GM11168 (cell line): ENCODE measurements around the gene EXOSC2.

ENCODE experiments used
- in situ Hi-C: fragments of 300-500 bp; cut with MboI; formaldehyde crosslinking; loops from one replicate; pipeline ENCODE4 v1.12.0; 2022; ENCODE audit warnings: low sequenced_read_pairs; ENCODE audit not compliant: unreplicated experiment

Gene EXOSC2

GRCh38 chr9:130689937-130690700 is 3.5 kb upstream of the EXOSC2 start:
- in situ Hi-C loops = loop anchor here (10.0 kb wide), 1 partner anchor 215 kb away; no protein-coding TSS in a partner anchor

DNA sequence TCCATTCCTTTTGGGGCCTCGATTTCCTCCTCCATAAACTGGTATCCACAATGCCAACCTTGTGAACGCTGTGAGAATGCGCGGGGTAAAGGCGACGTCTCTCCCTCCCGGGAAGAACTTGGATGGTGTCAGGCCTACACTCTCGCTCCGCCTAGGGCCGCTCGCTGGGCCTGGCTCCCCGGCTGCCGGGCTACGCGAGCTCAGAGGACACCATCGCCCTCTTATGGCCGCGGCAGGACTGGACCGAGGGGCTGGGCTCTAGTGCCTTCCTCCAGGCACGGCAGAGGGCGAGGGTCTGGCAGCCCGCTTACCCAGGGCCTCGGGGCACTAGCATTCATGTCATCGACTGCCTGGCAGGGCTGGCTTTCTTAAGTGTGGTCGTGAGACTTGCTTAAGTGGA is 1.3 kb upstream of the EXOSC2 start:
- in situ Hi-C loops = no loop called here

DNA sequence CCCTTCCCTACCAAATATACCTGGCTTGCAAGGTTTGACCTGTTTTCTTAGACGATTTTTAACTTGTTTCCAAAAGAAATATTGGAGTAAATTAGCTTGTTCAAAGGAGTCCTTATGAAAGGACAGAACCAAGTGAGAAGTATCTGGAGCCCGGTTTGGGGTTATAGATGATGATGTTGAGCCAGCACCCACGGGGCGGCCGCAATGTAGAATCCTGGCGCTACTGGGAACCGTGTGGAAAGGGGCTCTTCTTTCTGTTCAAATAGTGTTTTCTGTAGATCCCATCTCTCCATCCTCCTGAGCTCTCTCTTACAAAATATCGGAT is 517 bp upstream of the EXOSC2 start:
- in situ Hi-C loops = no loop called here

- in situ Hi-C loops = no loop called here
These were observed 625 bp downstream of the EXOSC2 start for GRCh38 chr9:130694205-130694604.

DNA sequence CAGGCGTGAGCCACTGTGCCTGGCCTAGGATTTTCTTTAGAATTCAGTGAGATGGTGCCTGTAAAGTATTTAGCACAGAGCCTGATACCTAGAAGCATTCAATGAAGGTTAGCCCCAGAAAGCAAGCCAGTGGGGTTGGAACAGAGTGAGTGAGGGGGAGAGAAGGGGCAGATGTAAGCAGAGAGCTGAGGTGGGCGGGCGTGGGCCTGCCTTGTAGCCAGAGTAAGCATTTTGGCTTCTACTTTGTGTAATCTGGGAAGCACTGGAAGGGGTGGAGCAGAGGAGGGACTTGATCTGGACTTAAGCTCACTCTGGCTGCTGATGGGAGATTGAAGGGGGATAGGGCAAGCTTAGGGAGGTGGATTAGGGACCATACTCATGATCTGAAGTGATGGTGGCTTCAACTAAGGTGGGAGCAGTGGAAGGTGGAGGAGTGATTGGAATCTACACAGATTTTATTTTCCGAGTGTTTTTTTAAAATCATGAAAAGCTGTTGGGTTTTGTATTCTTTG is 2.6 kb downstream of the EXOSC2 start:
- in situ Hi-C loops = no loop called here

GRCh38 chr9:130696996-130697395 is 3.4 kb downstream of the EXOSC2 start:
- in situ Hi-C loops = no loop called here

- in situ Hi-C loops = no loop called here
These were observed 4.9 kb downstream of the EXOSC2 start for GRCh38 chr9:130698514-130698913.

DNA sequence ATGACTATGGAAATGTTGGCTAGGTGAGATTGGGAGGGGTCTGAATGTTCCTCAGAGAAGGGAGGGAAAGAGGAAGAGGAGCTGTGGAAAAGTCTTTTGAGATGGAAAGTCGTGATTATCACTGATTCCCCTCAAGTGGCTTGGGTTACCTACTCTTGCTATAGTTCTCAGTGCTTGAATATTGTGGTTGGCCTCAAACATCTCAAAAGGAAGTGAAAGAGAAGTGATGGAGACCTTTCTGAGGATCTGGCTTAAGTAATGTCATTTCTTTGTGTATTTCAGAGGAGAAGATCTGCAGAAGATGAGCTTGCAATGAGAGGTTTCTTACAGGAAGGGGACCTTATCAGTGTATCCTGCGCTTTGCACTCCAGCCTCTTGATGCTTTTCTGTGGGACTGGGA is 5.5 kb downstream of the EXOSC2 start:
- in situ Hi-C loops = no loop called here

DNA sequence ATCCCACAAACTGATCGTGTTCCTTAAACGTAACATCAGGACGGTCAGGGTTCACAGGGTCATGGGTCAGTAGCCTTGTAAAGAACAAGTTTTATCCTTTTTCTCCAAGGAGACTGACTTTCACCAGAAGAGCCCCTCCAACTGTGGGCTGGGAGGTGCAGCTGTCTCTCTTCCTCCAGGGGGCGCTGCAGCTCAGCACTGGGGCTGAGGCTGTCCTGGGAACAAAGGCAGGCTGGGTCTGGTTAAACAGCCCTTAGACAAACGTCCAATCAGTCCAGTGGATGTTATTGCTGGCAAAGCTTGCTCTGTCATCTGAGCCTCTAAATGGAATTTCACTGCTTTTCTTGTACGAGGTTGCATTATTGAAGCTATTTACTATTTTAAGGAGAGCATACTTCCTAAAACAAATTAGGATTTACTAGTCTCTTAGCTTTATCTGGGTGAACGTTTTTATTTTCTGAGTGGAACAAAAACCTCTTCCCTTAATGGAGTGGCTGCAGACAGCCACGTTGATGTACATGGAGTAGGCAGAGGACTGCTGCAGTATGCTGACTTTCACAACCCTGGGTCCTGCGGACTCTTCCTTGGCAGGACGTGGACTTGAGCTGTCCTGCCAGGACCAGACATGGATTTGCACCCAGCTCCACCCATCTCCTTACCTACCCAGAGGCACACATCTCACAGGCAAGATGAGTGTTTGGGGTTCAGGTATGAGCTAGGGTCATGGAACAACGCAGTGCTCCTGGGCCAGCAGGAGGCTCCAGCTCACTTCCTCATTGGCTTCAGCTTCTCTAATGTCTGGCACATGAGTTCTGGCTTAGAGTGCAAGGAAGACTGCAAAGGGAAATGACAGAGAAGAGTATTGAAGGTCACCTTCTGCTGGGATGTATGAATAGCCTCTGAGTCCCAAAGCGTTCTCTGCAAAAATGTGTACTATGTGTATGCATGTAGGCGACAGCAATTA is 7.8 kb downstream of the EXOSC2 start:
- in situ Hi-C loops = loop anchor here (10.0 kb wide), 1 partner anchor 163 kb away; no protein-coding TSS in a partner anchor

- in situ Hi-C loops = loop anchor here (10.0 kb wide), 1 partner anchor 161 kb away; no protein-coding TSS in a partner anchor
These were observed 9.9 kb downstream of the EXOSC2 start for GRCh38 chr9:130703501-130703900.

DNA sequence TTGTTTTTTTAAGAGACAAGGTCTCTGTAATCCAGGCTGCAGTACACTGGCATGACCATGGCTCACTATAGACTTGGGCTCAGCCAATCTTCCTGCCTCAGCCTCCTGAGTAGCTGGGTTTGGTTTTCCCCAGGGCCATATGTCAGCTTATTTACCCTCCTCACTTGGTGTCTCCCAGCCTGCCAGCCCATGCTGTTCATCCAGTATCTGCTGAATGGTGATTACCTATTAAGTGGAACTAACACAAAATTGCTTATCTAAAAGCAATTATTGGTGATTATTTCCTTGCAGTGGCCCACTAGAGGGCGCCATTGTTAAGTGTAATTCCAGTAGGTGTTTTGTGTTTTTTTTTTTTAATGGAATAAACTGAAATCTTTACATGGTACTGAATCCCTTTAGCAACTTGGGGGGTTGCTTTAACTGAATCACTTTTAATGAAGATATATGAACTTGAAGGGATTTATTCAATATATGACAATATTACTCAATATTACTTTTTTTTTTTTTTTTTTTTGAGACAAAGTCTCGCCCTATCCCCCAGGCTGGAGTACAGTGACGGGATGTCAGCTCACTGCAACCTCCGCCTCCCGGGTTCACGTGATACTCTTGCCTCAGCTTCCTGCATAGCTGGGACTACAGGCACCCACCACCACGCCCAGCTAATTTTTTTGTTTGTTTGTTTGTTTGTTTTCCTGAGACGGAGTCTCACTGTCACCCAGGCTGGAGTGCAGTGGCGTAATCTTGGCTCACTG is 13.8 kb downstream of the EXOSC2 start:
- in situ Hi-C loops = loop anchor here (10.0 kb wide), 1 partner anchor 157 kb away; no protein-coding TSS in a partner anchor

DNA sequence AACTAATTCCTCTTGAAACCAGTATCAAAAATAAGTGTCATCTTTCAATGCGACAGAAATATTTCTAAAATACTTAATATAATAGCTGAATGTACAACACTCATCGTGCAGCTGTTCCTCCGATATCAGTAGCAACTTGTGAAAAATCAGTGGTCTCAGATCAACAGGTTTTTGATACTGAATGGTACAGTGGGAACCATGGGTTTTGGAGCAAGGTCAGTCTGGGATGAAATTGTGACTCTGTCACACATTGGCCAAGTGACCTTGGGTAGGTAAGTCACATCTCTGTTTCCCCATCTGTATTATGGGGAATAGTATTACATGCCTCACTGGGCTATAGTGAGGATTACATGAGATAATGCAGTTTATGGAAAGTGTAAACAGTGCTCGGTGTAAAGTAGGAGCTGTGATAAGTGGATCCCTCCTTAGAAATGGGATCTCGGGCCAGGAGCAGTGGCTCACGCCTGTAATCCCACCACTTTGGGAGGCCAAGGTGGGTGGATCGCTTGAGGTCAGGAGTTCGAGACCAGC is 17.3 kb downstream of the EXOSC2 start:
- in situ Hi-C loops = loop anchor here (10.0 kb wide), 1 partner anchor 234 kb away; no protein-coding TSS in a partner anchor

DNA sequence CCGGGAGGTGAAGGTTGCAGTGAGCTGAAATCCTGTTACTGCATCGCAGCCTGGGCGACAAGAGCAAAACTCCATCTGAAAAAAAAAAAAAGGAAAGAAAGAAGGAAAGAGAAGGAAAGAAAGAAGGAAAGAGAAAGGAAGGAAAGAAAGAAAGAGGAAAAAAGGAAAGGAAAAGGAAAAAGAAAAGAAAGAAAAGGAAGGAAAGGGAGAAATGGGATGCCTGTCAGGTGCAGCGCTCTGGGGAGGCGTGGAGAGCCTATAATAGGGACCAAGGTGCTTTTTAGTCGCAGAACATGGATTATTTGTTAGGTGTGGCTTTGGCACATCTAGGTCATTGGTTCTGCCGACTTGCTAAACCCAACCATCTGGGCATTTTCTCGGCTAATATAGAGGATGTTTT is 17.9 kb downstream of the EXOSC2 start:
- in situ Hi-C loops = loop anchor here (10.0 kb wide), 1 partner anchor 233 kb away; no protein-coding TSS in a partner anchor

- in situ Hi-C loops = loop anchor here (10.0 kb wide), 1 partner anchor 232 kb away; no protein-coding TSS in a partner anchor
These were observed 19.1 kb downstream of the EXOSC2 start for GRCh38 chr9:130712564-130713285.

DNA sequence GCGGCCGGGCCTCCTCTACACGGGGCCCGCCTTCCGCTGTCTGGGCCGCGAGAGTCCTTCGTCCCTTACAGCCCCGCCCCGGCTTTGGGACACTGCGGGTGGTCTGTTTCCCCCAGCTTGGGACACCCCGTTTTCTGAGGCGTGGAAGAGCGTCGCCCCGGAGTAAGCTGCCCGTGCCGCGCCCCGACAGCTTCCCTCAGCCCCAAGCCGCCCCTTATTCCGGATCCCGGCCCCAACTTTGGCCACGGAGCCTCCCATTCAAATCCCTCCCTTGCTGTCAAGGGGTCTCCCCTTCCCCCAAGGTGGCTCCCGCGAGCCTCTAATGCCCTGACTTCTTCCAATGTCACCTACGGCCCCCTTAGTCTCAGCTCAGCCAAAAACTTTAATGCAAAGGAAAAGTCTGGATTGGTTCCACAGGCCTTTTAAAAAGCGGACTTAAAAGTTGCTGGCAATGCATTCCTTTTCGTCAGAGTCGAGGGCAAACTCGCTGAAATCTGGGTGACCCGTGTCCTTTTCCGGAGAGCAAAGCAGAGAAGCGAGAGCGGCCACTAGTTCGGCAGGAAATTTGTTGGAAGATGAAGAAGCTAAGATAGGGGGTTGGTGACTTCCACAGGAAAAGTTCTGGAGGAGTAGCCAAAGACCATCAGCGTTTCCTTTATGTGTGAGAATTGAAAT is 19.8 kb downstream of the EXOSC2 start:
- in situ Hi-C loops = loop anchor here (10.0 kb wide), 1 partner anchor 231 kb away; no protein-coding TSS in a partner anchor

DNA sequence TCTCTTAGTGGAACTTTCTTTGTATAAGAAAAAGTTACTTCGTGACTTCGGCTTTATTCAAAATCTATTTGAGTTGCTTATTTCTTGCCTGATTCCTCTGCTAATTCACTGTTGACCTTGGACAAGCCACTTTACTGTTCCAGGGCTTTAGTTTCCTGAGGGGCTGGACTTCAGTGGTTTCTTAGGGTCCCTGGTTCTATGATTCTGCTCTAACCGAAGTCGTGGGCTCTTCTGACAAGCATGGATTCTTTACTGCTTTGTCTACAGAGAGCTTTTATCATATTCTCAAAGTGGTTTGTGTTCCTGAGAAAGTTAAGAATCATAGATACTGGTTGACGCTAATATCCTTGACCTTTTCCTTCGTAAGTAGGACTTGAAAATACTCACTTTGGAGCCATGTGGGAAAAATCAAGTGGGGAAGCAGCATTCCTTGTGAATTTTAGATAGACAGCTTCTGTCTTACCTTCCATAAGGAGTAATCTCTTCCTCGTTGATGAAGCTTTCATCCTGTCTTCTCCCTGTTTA is 21.1 kb downstream of the EXOSC2 start:
- in situ Hi-C loops = loop anchor here (10.0 kb wide), 1 partner anchor 230 kb away; no protein-coding TSS in a partner anchor

DNA sequence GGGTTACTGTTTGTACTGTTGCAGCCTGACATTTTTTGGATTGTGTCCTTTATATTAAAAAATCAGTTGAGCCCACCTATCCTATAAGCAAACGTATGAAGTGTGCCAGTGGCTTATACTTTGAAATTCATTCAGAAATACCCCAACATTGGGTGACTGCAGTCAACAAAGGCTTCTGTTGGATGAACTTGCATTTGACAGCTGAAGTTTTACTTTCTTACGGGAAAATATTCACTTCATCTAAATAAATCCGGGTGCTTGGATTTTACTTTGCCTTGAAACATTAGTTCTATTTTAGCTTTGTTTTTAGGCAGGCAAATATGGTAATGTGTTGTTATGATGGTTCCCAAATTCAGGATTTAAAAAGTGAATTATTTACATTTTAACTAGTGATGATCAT is 21.7 kb downstream of the EXOSC2 start:
- in situ Hi-C loops = loop anchor here (10.0 kb wide), 1 partner anchor 230 kb away; no protein-coding TSS in a partner anchor

GRCh38 chr9:130718562-130718961 is 25.0 kb downstream of the EXOSC2 start:
- in situ Hi-C loops = loop anchor here (10.0 kb wide), 1 partner anchor 226 kb away; no protein-coding TSS in a partner anchor
